Hepatocyte (in vitro differentiated cells): ENCODE results near the gene S100A4.

Experiments
- CTCF ChIP-seq: fragments of 200-600 bp; sonication (generic); IDR thresholded peaks from 2 replicates; pipeline ENCODE4 v1.5.1; 2016; ENCODE audit warnings: antibody characterized with exemption, mild to moderate bottlenecking; ENCODE audit not compliant: poor library complexity
- EZH2 ChIP-seq: fragments of 200-600 bp; sonication (generic); IDR thresholded peaks from 2 replicates; pipeline ENCODE4 v1.6.1; 2016; ENCODE audit warnings: antibody characterized with exemption, mild to moderate bottlenecking, borderline replicate concordance

- TF ChIP-seq CTCF (no peak), EZH2 (no peak)
Measured at GRCh38 chr1:153585006-153585405, 39.4 kb upstream of the S100A4 start.
